ENCODE data around the gene PTPN4.

Gene PTPN4

DNA sequence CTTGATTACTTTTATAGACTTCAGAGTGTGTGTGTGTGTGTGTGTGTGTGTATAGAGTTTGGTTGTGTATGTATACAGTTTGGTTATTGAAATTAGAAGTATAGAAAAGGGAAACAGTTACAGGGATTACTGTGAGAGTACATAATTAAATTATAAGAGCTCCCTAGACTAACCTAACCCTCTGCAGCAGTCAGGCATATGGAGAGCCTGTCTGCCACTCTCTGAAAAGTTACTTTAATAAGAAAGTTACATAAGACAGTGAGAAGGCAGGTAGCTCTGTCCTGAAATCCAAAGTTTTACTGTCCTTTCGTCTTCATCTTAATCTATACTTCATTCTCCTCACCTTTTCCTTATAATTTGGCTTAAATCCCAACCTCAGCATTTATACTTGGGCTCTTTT is 181.7 kb downstream of the PTPN4 start:
- Histone ChIP-seq H3K9ac (ENCODE audit: low read length) (no peak overlapping the region), H3K4me3 (ENCODE audit: low read length) (no peak overlapping the region), H3K27ac (ENCODE audit: low read length) (no peak overlapping the region), H3K79me2 (ENCODE audit: low read length) (no peaks in the 10 kb centered on the region), H3K36me3 (replicated peaks; ENCODE audit: low read depth, low read length) (peaks cover 6% of the 10 kb centered on the region), H3K27me3 (ENCODE audit: low read depth, low read length) (no peaks in the 10 kb centered on the region), H2AFZ (ENCODE audit: low read depth, low read length) (no peak overlapping the region), H3K9me3 (ENCODE audit: insufficient read depth, low read length) (no peaks in the 10 kb centered on the region), H4K20me1 (ENCODE audit: insufficient read depth, low read length) (no peaks in the 10 kb centered on the region), H3K4me2 (ENCODE audit: low read length) (no peak overlapping the region), H3K4me1 (ENCODE audit: low read length) (no peaks in the 10 kb centered on the region)
- TF ChIP-seq EZH2phosphoT487 (IDR thresholded peaks at IDR 0.05; ENCODE audit: low read depth) = no peak
- TF ChIP-seq, protein P1, sequence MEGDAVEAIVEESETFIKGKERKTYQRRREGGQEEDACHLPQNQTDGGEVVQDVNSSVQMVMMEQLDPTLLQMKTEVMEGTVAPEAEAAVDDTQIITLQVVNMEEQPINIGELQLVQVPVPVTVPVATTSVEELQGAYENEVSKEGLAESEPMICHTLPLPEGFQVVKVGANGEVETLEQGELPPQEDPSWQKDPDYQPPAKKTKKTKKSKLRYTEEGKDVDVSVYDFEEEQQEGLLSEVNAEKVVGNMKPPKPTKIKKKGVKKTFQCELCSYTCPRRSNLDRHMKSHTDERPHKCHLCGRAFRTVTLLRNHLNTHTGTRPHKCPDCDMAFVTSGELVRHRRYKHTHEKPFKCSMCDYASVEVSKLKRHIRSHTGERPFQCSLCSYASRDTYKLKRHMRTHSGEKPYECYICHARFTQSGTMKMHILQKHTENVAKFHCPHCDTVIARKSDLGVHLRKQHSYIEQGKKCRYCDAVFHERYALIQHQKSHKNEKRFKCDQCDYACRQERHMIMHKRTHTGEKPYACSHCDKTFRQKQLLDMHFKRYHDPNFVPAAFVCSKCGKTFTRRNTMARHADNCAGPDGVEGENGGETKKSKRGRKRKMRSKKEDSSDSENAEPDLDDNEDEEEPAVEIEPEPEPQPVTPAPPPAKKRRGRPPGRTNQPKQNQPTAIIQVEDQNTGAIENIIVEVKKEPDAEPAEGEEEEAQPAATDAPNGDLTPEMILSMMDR (IDR thresholded peaks at IDR 0.05; ENCODE audit: low read depth, low read length) = no peak

DNA sequence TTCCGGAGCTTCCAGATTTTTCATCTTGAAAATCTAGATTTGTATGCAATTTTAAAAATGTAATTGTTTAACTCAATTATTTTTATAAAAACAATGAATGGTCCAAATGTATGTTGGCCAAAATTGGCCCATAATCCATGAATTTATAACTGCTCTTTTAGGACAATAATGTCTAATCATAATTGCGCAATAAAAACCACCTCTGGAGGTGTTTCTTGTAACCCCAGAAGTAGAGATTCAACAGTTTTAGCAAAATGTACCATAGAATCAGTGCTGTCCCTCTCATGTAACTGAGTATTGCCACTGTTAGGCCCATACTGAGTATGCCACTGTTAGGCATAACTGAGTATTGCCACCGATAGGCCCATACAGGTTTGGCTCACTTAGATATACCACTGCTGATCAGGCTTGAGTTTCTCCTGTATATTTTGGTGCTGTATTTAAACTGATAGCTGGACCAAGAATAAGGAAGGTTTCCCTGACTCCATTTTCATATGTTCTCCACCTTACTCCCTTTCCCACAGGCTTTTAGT is 182.3 kb downstream of the PTPN4 start:
- TF ChIP-seq, protein P1 (IDR thresholded peaks at IDR 0.05; ENCODE audit: low read depth, low read length) = no peak
- no peak for TF ChIP-seq EZH2phosphoT487 (IDR thresholded peaks at IDR 0.05; ENCODE audit: low read depth)

DNA sequence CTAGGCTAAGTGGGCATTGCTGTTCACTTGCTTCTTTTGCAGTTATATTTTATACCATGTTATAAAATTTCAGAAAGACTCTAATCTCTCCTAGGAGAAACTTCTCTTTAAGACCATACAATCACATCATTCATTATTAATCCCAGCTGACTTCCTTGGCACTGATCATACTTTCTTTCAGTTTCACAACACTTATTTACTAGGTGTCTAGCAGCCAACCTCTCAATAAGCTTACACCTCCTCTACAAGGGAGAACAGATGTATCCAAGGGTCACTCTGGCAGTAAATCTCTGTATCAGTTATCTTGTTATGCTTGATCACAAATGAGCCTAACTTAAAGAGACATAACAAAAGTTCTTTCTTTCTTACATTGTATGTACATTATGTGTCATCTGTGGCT is 183.3 kb downstream of the PTPN4 start:
- no peaks in the 10 kb centered on the region for H3K36me3 ChIP-seq (replicated peaks; ENCODE audit: low read depth, low read length)
- TF ChIP-seq, protein P1 (IDR thresholded peaks at IDR 0.05; ENCODE audit: low read depth, low read length) = no peak
- no peak for TF ChIP-seq EZH2phosphoT487 (IDR thresholded peaks at IDR 0.05; ENCODE audit: low read depth)

More for the DNA sequence above, 182.3 kb downstream of the PTPN4 start:
- H2AFZ ChIP-seq (ENCODE audit: low read depth, low read length) = no peak overlapping the region
- no peaks in the 10 kb centered on the region for H3K27me3 ChIP-seq (ENCODE audit: low read depth, low read length)
- no peaks in the 10 kb centered on the region for H4K20me1 ChIP-seq (ENCODE audit: insufficient read depth, low read length)
- peaks cover 2% of the 10 kb centered on the region for H3K36me3 ChIP-seq (replicated peaks; ENCODE audit: low read depth, low read length)
- H3K79me2 ChIP-seq (ENCODE audit: low read length) = no peaks in the 10 kb centered on the region
- H3K4me3 ChIP-seq (ENCODE audit: low read length) = no peak overlapping the region
- no peaks in the 10 kb centered on the region for H3K4me1 ChIP-seq (ENCODE audit: low read length)
- no peaks in the 10 kb centered on the region for H3K9me3 ChIP-seq (ENCODE audit: insufficient read depth, low read length)
- H3K4me2 ChIP-seq (ENCODE audit: low read length) = no peak overlapping the region
- H3K27ac ChIP-seq (ENCODE audit: low read length) = no peak overlapping the region
- no peak overlapping the region for H3K9ac ChIP-seq (ENCODE audit: low read length)

DNA sequence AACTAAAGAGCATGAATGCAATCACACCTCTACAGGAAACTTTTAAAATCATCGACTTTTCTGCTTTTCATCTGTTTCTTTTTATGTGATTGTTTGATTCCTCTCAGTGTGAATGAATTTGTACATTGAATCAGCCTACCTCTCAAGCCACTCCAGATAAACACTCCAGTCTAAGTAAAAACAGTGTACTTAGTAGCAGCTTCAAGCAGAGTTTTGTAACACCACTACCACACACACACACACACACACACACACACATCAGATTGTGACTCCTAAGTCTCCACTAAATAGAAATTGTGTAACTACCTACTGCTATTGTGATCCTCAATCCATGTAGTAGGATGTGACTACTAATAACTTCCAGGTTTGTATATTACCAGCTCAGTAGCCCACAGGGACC is 187.8 kb downstream of the PTPN4 start:
- Histone ChIP-seq H3K9ac (ENCODE audit: low read length) (no peak overlapping the region), H3K27me3 (ENCODE audit: low read depth, low read length) (no peaks in the 10 kb centered on the region), H3K4me1 (ENCODE audit: low read length) (peaks cover 8% of the 10 kb centered on the region; the same call in 1 of the 2 replicates), H4K20me1 (ENCODE audit: insufficient read depth, low read length) (no peaks in the 10 kb centered on the region), H3K79me2 (ENCODE audit: low read length) (no peaks in the 10 kb centered on the region), H3K9me3 (ENCODE audit: insufficient read depth, low read length) (no peaks in the 10 kb centered on the region), H3K4me3 (ENCODE audit: low read length) (no peak overlapping the region), H3K27ac (ENCODE audit: low read length) (no peak overlapping the region), H3K36me3 (replicated peaks; ENCODE audit: low read depth, low read length) (peaks cover 5% of the 10 kb centered on the region), H2AFZ (ENCODE audit: low read depth, low read length) (no peak overlapping the region), H3K4me2 (ENCODE audit: low read length) (no peak overlapping the region)
- TF ChIP-seq, protein P1 (IDR thresholded peaks at IDR 0.05; ENCODE audit: low read depth, low read length) = no peak
- TF ChIP-seq EZH2phosphoT487 (IDR thresholded peaks at IDR 0.05; ENCODE audit: low read depth) = no peak

More for the DNA sequence above, 183.3 kb downstream of the PTPN4 start:
- H2AFZ ChIP-seq (ENCODE audit: low read depth, low read length) = no peak overlapping the region
- H3K4me3 ChIP-seq (ENCODE audit: low read length) = no peak overlapping the region
- no peak overlapping the region for H3K27ac ChIP-seq (ENCODE audit: low read length)
- H4K20me1 ChIP-seq (ENCODE audit: insufficient read depth, low read length) = no peaks in the 10 kb centered on the region
- H3K79me2 ChIP-seq (ENCODE audit: low read length) = no peaks in the 10 kb centered on the region
- no peak overlapping the region for H3K4me2 ChIP-seq (ENCODE audit: low read length)
- no peaks in the 10 kb centered on the region for H3K27me3 ChIP-seq (ENCODE audit: low read depth, low read length)
- no peaks in the 10 kb centered on the region for H3K9me3 ChIP-seq (ENCODE audit: insufficient read depth, low read length)
- H3K4me1 ChIP-seq (ENCODE audit: low read length) = no peaks in the 10 kb centered on the region
- H3K9ac ChIP-seq (ENCODE audit: low read length) = no peak overlapping the region

Data from OCI-LY3 (cell line).